Thoracic aorta (tissue), 2 donors: ENCODE measurements around the gene SELENOK. TPM values are rescaled to one million over a fixed set of nuclear protein-coding genes. Genes with fewer than 3 reads are reported as not detected.

ENCODE experiments used
- ATAC-seq: fragments of 150-250 bp; one replicate; pipeline ENCODE4 v1.8.0; 2017; ENCODE audit warnings: low read depth; ENCODE audit not compliant: insufficient number of reproducible peaks, low FRiP score
- DNase-seq: peaks from one replicate; pipeline ENCODE4 v3.0.0-alpha.2; 2020; ENCODE audit warnings: low spot score
- H3K27ac ChIP-seq, 2 donors: fragments of 200-600 bp; sonication (generic); 1 replicate in 1 of 2; 2 replicates in 1 of 2; pipeline ENCODE4 v1.5.1; 2016; ENCODE audit warnings: mild to moderate bottlenecking in 2 of 2, moderate library complexity in 2 of 2
- H3K27me3 ChIP-seq: fragments of 200-600 bp; sonication (generic); replicated peaks from 2 replicates; pipeline ENCODE4 v1.6.0; 2016; ENCODE audit warnings: mild to moderate bottlenecking; ENCODE audit not compliant: insufficient read depth
- H3K36me3 ChIP-seq: fragments of 200-600 bp; sonication (generic); one replicate; pipeline ENCODE4 v1.5.1; 2016
- H3K4me1 ChIP-seq, 2 donors: fragments of 200-600 bp; sonication (generic); 1 replicate in 1 of 2; 2 replicates in 1 of 2; pipeline versions ENCODE4 v1.5.1 to v1.6.0; 2016; ENCODE audit warnings: low read depth in 2 of 2, mild to moderate bottlenecking in 1 of 2; ENCODE audit not compliant: control insufficient read depth in 1 of 2
- H3K4me3 ChIP-seq: fragments of 200-600 bp; sonication (generic); 2 replicates; pipeline ENCODE4 v1.5.1; 2016; ENCODE audit warnings: mild to moderate bottlenecking
- H3K9me3 ChIP-seq: fragments of 200-600 bp; sonication (generic); 2 replicates; pipeline ENCODE4 v1.5.1; 2016
- CTCF ChIP-seq: fragments of 200-600 bp; sonication (generic); IDR thresholded peaks from one replicate; pipeline ENCODE4 v1.5.1; 2019; ENCODE audit warnings: antibody characterized with exemption
- total RNA-seq, 2 donors: library from RNA; depleted of rRNA; stranded (reverse); fragments of >200 nt; gene quantifications; one replicate each; pipeline versions ENCODE4 v1.1.0 to v1.2.3, GENCODE V29; 2016

The SELENOK gene
- total RNA-seq: 10 to 100 TPM; 22.6 to 36.8 TPM

GRCh38 chr3:53891497-53892285 is at the start of gene SELENOK:
Gene SELENOK, minus strand, starts transcription at chr3:53891859.
- H3K27me3 ChIP-seq: no peaks in the 10 kb centered on the region
- ATAC-seq (peak; percentile 97), DNase-seq (peak; percentile 98)
- H3K36me3 ChIP-seq: no peaks in the 10 kb centered on the region
- no peak for TF ChIP-seq CTCF
- peak within 1 kb of the TSS; percentile 90 to 92 for H3K27ac ChIP-seq
- H3K9me3 ChIP-seq: no peaks in the 10 kb centered on the region
- peak within 1 kb of the TSS; percentile 90 for H3K4me3 ChIP-seq
- H3K4me1 ChIP-seq: peaks cover 13 to 21% of the 10 kb centered on the region in 2 donors

- no peak overlapping the region for H3K27ac ChIP-seq
Measured at GRCh38 chr3:53941184-53941583, 49.5 kb upstream of the SELENOK start.

GRCh38 chr3:53940623-53941022 is 49.0 kb upstream of the SELENOK start:
- no peak for DNase-seq
- ATAC-seq: no peak
- Histone ChIP-seq H3K27me3 (no peaks in the 10 kb centered on the region), H3K9me3 (peaks cover 2% of the 10 kb centered on the region), H3K36me3 (no peaks in the 10 kb centered on the region), H3K4me3 (no peak overlapping the region), H3K27ac (no peak overlapping the region), H3K4me1 (no peaks in the 10 kb centered on the region)
- TF ChIP-seq CTCF: no peak

More at GRCh38 chr3:53941184-53941583, 49.5 kb upstream of the SELENOK start:
- Histone ChIP-seq H3K4me3 (no peak overlapping the region), H3K9me3 (no peaks in the 10 kb centered on the region), H3K27me3 (no peaks in the 10 kb centered on the region), H3K36me3 (no peaks in the 10 kb centered on the region), H3K4me1 (no peaks in the 10 kb centered on the region)
- DNase-seq: no peak
- no peak for TF ChIP-seq CTCF
- no peak for ATAC-seq

GRCh38 chr3:53939813-53940212 is 48.2 kb upstream of the SELENOK start:
- no peaks in the 10 kb centered on the region for H3K36me3 ChIP-seq
- DNase-seq (no peak), ATAC-seq (no peak)
- H3K27ac ChIP-seq: no peak overlapping the region
- H3K4me3 ChIP-seq: no peak overlapping the region
- no peak for TF ChIP-seq CTCF
- peaks cover 7% of the 10 kb centered on the region for H3K9me3 ChIP-seq
- no peaks in the 10 kb centered on the region for H3K27me3 ChIP-seq
- H3K4me1 ChIP-seq: no peaks in the 10 kb centered on the region

- H3K36me3 ChIP-seq: no peaks in the 10 kb centered on the region
- no peak for ATAC-seq
- DNase-seq: no peak
- peaks cover 7% of the 10 kb centered on the region for H3K9me3 ChIP-seq
- no peak overlapping the region for H3K4me3 ChIP-seq
- no peaks in the 10 kb centered on the region for H3K4me1 ChIP-seq
- H3K27ac ChIP-seq: no peak overlapping the region
- no peaks in the 10 kb centered on the region for H3K27me3 ChIP-seq
- TF ChIP-seq CTCF: no peak
Measured at GRCh38 chr3:53939086-53939582, 47.5 kb upstream of the SELENOK start.
